Measurements from ENCODE around the gene ARID2.
A peak's percentile ranks its signal among the peaks of the same experiment; 100 is the strongest.

The ARID2 gene

DNA sequence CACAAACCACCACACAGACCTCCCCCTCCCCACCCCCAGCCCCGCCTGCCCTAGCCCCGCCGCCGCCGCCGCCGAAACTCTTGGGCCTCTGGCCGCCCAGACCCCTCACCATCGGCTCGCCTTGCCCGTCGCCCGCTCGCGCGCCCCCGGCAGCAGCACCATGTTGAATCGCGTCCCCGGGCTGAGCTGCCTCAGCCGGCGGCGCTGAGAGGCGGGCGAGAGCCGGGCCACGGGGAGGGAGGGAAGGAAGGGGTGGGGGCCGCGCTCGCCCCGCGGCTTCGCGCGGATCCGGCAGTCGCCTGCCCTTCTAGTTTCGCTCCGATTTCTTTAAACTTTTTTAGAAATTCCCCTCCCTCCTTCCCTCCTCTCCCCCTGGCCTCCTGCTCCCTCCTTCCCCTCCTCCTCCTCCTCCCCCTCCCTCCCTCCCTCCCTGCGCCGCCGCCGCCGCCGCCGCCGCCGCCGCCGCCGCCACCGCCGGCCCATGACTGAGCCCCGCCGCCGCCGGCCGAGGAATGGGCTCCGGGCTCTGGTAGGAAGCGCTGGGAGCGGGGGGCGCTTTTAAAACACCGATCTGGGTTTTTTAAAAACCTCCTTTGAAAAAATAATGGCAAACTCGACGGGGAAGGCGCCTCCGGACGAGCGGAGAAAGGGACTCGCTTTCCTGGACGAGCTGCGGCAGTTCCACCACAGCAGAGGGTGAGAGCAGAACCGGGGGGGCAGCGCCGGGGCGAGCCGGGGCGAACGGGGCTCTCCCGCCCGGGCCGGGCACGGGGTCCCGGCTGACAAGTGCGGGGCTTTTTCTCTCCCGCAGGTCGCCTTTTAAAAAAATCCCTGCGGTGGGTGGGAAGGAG lies at the start of gene ARID2 (continued):
- TF ChIP-seq, protein P1, sequence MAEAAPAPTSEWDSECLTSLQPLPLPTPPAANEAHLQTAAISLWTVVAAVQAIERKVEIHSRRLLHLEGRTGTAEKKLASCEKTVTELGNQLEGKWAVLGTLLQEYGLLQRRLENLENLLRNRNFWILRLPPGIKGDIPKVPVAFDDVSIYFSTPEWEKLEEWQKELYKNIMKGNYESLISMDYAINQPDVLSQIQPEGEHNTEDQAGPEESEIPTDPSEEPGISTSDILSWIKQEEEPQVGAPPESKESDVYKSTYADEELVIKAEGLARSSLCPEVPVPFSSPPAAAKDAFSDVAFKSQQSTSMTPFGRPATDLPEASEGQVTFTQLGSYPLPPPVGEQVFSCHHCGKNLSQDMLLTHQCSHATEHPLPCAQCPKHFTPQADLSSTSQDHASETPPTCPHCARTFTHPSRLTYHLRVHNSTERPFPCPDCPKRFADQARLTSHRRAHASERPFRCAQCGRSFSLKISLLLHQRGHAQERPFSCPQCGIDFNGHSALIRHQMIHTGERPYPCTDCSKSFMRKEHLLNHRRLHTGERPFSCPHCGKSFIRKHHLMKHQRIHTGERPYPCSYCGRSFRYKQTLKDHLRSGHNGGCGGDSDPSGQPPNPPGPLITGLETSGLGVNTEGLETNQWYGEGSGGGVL (tag by site-specific recombination; IDR thresholded peaks at IDR 0.05) = peak; percentile 43; the same call in 1 of the 2 replicates
- TF ChIP-seq ZNF391 (tag by site-specific recombination; IDR thresholded peaks at IDR 0.05; ENCODE audit: borderline replicate concordance, low read depth) = no peak

DNA sequence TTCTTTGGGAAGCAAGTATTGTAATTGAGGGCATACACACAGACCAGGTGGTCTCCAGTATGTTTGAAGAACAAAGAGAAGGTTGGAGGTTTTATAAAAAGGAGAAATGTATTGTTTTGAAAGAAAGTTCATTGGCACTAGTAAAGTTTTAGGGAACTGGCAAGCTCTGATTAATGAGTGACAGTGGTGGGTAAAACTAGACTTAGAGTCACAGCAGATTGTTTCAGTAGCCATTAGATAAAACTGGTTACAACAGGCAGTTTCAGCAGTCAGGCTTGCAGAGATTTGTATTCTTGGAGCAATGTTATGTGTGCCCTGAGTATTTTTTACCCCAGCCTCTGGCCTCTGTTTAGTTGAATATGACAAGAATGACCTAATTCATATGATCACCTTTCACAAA lies 49.1 kb upstream of the ARID2 start:
- Histone ChIP-seq H3K27ac (ENCODE audit: extremely low read depth, low read depth, low read length) (no peak overlapping the region), H3K4me3 (ENCODE audit: low read depth, low read length) (no peak overlapping the region), H3K4me1 (ENCODE audit: control insufficient read depth, insufficient read depth, low read length) (no peaks in the 10 kb centered on the region), H3K36me3 (ENCODE audit: control insufficient read depth in 2 of 2, insufficient read depth in 1 of 2, low read length in 2 of 2) (no peaks in the 10 kb centered on the region), H3K9me3 (ENCODE audit: control insufficient read depth, insufficient read depth, low read depth, low read length) (no peaks in the 10 kb centered on the region)
- no peak for TF ChIP-seq ZNF223 (tag by site-specific recombination; IDR thresholded peaks at IDR 0.05)
- TF ChIP-seq ZNF837 (tag by site-specific recombination; IDR thresholded peaks at IDR 0.05) = no peak
- TF ChIP-seq, protein P2, sequence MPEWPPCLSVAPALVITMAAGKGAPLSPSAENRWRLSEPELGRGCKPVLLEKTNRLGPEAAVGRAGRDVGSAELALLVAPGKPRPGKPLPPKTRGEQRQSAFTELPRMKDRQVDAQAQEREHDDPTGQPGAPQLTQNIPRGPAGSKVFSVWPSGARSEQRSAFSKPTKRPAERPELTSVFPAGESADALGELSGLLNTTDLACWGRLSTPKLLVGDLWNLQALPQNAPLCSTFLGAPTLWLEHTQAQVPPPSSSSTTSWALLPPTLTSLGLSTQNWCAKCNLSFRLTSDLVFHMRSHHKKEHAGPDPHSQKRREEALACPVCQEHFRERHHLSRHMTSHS (tag by site-specific recombination; IDR thresholded peaks at IDR 0.05) = no peak
- TF ChIP-seq FEZF1 (tag by site-specific recombination; IDR thresholded peaks at IDR 0.05) = no peak
- TF ChIP-seq ZBTB8A (tag by site-specific recombination; IDR thresholded peaks at IDR 0.05) = no peak
- TF ChIP-seq GLIS1 (tag by site-specific recombination; IDR thresholded peaks at IDR 0.05) = no peak
- no peak for TF ChIP-seq KLF8 (tag by site-specific recombination; IDR thresholded peaks at IDR 0.05)
- no peak for TF ChIP-seq KLF7 (tag by site-specific recombination; IDR thresholded peaks at IDR 0.05; ENCODE audit: borderline replicate concordance)
- TF ChIP-seq ZNF596 (tag by site-specific recombination; IDR thresholded peaks at IDR 0.05) = no peak
- no peak for TF ChIP-seq ZNF658 (tag by site-specific recombination; IDR thresholded peaks at IDR 0.05)
- no peak for TF ChIP-seq ZNF623 (tag by site-specific recombination; IDR thresholded peaks at IDR 0.05)
- no peak for TF ChIP-seq HOXD13 (CRISPR knock-in tag; IDR thresholded peaks at IDR 0.05; ENCODE audit: borderline replicate concordance)
- TF ChIP-seq HOXA7 (CRISPR knock-in tag; IDR thresholded peaks at IDR 0.05; ENCODE audit: borderline replicate concordance) = no peak
- TF ChIP-seq, protein P3, sequence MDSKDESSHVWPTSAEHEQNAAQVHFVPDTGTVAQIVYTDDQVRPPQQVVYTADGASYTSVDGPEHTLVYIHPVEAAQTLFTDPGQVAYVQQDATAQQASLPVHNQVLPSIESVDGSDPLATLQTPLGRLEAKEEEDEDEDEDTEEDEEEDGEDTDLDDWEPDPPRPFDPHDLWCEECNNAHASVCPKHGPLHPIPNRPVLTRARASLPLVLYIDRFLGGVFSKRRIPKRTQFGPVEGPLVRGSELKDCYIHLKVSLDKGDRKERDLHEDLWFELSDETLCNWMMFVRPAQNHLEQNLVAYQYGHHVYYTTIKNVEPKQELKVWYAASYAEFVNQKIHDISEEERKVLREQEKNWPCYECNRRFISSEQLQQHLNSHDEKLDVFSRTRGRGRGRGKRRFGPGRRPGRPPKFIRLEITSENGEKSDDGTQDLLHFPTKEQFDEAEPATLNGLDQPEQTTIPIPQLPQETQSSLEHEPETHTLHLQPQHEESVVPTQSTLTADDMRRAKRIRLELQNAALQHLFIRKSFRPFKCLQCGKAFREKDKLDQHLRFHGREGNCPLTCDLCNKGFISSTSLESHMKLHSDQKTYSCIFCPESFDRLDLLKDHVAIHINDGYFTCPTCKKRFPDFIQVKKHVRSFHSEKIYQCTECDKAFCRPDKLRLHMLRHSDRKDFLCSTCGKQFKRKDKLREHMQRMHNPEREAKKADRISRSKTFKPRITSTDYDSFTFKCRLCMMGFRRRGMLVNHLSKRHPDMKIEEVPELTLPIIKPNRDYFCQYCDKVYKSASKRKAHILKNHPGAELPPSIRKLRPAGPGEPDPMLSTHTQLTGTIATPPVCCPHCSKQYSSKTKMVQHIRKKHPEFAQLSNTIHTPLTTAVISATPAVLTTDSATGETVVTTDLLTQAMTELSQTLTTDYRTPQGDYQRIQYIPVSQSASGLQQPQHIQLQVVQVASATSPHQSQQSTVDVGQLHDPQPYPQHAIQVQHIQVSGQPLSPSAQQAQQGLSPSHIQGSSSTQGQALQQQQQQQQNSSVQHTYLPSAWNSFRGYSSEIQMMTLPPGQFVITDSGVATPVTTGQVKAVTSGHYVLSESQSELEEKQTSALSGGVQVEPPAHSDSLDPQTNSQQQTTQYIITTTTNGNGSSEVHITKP (tag by site-specific recombination; IDR thresholded peaks at IDR 0.05) = no peak
- TF ChIP-seq, protein P4, sequence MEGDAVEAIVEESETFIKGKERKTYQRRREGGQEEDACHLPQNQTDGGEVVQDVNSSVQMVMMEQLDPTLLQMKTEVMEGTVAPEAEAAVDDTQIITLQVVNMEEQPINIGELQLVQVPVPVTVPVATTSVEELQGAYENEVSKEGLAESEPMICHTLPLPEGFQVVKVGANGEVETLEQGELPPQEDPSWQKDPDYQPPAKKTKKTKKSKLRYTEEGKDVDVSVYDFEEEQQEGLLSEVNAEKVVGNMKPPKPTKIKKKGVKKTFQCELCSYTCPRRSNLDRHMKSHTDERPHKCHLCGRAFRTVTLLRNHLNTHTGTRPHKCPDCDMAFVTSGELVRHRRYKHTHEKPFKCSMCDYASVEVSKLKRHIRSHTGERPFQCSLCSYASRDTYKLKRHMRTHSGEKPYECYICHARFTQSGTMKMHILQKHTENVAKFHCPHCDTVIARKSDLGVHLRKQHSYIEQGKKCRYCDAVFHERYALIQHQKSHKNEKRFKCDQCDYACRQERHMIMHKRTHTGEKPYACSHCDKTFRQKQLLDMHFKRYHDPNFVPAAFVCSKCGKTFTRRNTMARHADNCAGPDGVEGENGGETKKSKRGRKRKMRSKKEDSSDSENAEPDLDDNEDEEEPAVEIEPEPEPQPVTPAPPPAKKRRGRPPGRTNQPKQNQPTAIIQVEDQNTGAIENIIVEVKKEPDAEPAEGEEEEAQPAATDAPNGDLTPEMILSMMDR (tag by site-specific recombination; IDR thresholded peaks at IDR 0.05) = no peak
- TF ChIP-seq ZNF549 (tag by site-specific recombination; IDR thresholded peaks at IDR 0.05) = no peak
- TF ChIP-seq ZNF341 (tag by site-specific recombination; IDR thresholded peaks at IDR 0.05; ENCODE audit: low read depth) = no peak
- ChIA-PET CTCF (interaction anchor here (0.6 to 1.1 kb wide), 2 partner anchors 137 to 436 kb away, joined by 3 to 7 read pairs; no protein-coding TSS in a partner anchor), POLR2A (no interaction called here)

All from HEK293 (cell line).